WTC11 (cell line): ENCODE measurements around the gene SLC22A31. TPM values are rescaled to one million over a fixed set of nuclear protein-coding genes. Genes with fewer than 3 reads are reported as not detected.

Source experiments
- ATAC-seq: fragments of 200-7000 bp; cut with Tn5 transposase; 2 replicates; pipeline ENCODE4 v1.10.0; 2021; ENCODE audit warnings: mild to moderate bottlenecking, moderate library complexity
- CTCF ChIA-PET: fragments of 300-600 bp; sonication (Branson Sonifier 250); formaldehyde crosslinking; loops from one replicate; lab custom pipeline; 2021; ENCODE audit warnings: antibody characterized with exemption; lab: Charles Lee
- POLR2A ChIA-PET: fragments of 350-600 bp; sonication (Branson Sonifier 250); formaldehyde crosslinking; loops from one replicate; lab custom pipeline; 2021; ENCODE audit warnings: antibody characterized with exemption; lab: Charles Lee
- DNase-seq: peaks from one replicate; pipeline ENCODE4 v3.0.0; 2021; ENCODE audit warnings: low spot score
- H3K27ac Mint-ChIP-seq: 2 replicates; pipeline ENCODE4 v1.8.0; 2021; ENCODE audit warnings: mixed read lengths
- H3K27me3 Mint-ChIP-seq: 2 replicates; pipeline ENCODE4 v1.8.0; 2021; ENCODE audit warnings: low read depth, mild to moderate bottlenecking, moderate library complexity, mixed read lengths
- H3K36me3 Mint-ChIP-seq: 2 replicates; pipeline ENCODE4 v1.8.0; 2021; ENCODE audit warnings: mixed read lengths
- H3K4me1 Mint-ChIP-seq: 2 replicates; pipeline ENCODE4 v1.8.0; 2022; ENCODE audit warnings: mixed read lengths
- H3K4me3 Mint-ChIP-seq: 2 replicates; pipeline ENCODE4 v1.8.0; 2021; ENCODE audit warnings: mild to moderate bottlenecking, moderate library complexity, mixed read lengths
- H3K9me3 Mint-ChIP-seq: 2 replicates; pipeline ENCODE4 v1.8.0; 2021; ENCODE audit warnings: mixed read lengths
- ARID4B ChIP-seq: sonication (generic); formaldehyde crosslinking; IDR thresholded peaks from 2 replicates; pipeline ENCODE4 v1.8.0; 2023; ENCODE audit warnings: missing genetic modification reagents, mild to moderate bottlenecking, borderline replicate concordance
- FOXP1 ChIP-seq: sonication (generic); formaldehyde crosslinking; IDR thresholded peaks from 2 replicates; pipeline ENCODE4 v1.8.0; 2022; ENCODE audit warnings: missing genetic modification reagents, mild to moderate bottlenecking, moderate library complexity, borderline replicate concordance
- GTF2I ChIP-seq: fragments of 250-450 bp; sonication (Bioruptor Pico); conservative IDR thresholded peaks from 2 replicates; pipeline ENCODE4 v1.4.0; 2021; ENCODE audit warnings: mild to moderate bottlenecking
- HMGA2 ChIP-seq: fragments of 250-450 bp; sonication (Bioruptor Pico); IDR thresholded peaks from 2 replicates; pipeline ENCODE4 v1.4.0; 2021; ENCODE audit warnings: mild to moderate bottlenecking, moderate library complexity
- IRF1 ChIP-seq: sonication (generic); formaldehyde crosslinking; IDR thresholded peaks from 2 replicates; pipeline ENCODE4 v1.8.0; 2023; ENCODE audit warnings: missing genetic modification reagents
- KAT7 ChIP-seq: sonication (generic); formaldehyde crosslinking; IDR thresholded peaks from 2 replicates; pipeline ENCODE4 v1.8.1; 2023; ENCODE audit warnings: missing genetic modification reagents, mild to moderate bottlenecking, borderline replicate concordance
- PREB ChIP-seq: sonication (generic); formaldehyde crosslinking; IDR thresholded peaks from 2 replicates; pipeline ENCODE4 v1.8.1; 2022; ENCODE audit warnings: mild to moderate bottlenecking, missing genetic modification reagents, moderate library complexity, borderline replicate concordance
- TEAD4 ChIP-seq: sonication (generic); formaldehyde crosslinking; IDR thresholded peaks from 2 replicates; pipeline ENCODE4 v1.8.0; 2022; ENCODE audit warnings: mild to moderate bottlenecking, missing genetic modification reagents
- USF1 ChIP-seq: sonication (generic); formaldehyde crosslinking; IDR thresholded peaks from 2 replicates; pipeline ENCODE4 v1.8.0; 2022; ENCODE audit warnings: mild to moderate bottlenecking, missing genetic modification reagents
- ZMAT4 ChIP-seq: fragments of 250-450 bp; sonication (Bioruptor Pico); IDR thresholded peaks from 2 replicates; pipeline ENCODE4 v1.9.0; 2021; ENCODE audit warnings: mild to moderate bottlenecking
- ZNF396 ChIP-seq: fragments of 250-450 bp; sonication (Bioruptor Pico); IDR thresholded peaks from 2 replicates; pipeline ENCODE4 v1.8.0; 2021; ENCODE audit warnings: mild to moderate bottlenecking, moderate library complexity, borderline replicate concordance
- total RNA-seq: library from RNA; stranded (reverse); gene quantifications from 3 replicates; pipeline ENCODE4 v1.2.3, GENCODE V29; 2021

Gene SLC22A31
- total RNA-seq, 1 experiment from 2014 or later = 12.1 TPM

- DNase-seq = no peak
- Mint-ChIP-seq H3K36me3 (no peaks in the 10 kb centered on the region), H3K27ac (no peak overlapping the region), H3K27me3 (peaks cover 31% of the 10 kb centered on the region), H3K4me1 (no peaks in the 10 kb centered on the region), H3K4me3 (no peak overlapping the region), H3K9me3 (no peaks in the 10 kb centered on the region)
- no peak for ATAC-seq
- CTCF ChIA-PET = interaction anchor here (1.2 kb wide), 1 partner anchor 40 kb away, joined by 3 read pairs; no protein-coding TSS in a partner anchor
- no peak for TF ChIP-seq FOXP1
- TF ChIP-seq PREB (CRISPR knock-in tag) = no peak
- TF ChIP-seq ARID4B (CRISPR knock-in tag) = no peak
- no peak for TF ChIP-seq KAT7 (CRISPR knock-in tag)
- TF ChIP-seq HMGA2 (CRISPR knock-in tag) = no peak
- no peak for TF ChIP-seq USF1 (CRISPR knock-in tag)
- TF ChIP-seq ZNF396 (CRISPR knock-in tag) = no peak
- TF ChIP-seq ZMAT4 (CRISPR knock-in tag) = no peak
- TF ChIP-seq TEAD4 (CRISPR knock-in tag) = no peak
- POLR2A ChIA-PET = no interaction called here
Observed at GRCh38 chr16:89207993-89208392, 7.7 kb upstream of the SLC22A31 start.

GRCh38 chr16:89202422-89203215 is 2.3 kb upstream of the SLC22A31 start:
- H3K4me1 Mint-ChIP-seq = no peaks in the 10 kb centered on the region
- H3K9me3 Mint-ChIP-seq = no peaks in the 10 kb centered on the region
- H3K36me3 Mint-ChIP-seq = no peaks in the 10 kb centered on the region
- CTCF ChIA-PET = interaction anchor here (1.4 to 3.1 kb wide), 4 partner anchors 10 to 35 kb away, joined by 3 to 17 read pairs (median 6); partner anchors contain the start of gene CDH15
- DNase-seq (peak; percentile 29), ATAC-seq (no peak)
- peak overlapping the region; percentile 76 for H3K4me3 Mint-ChIP-seq
- POLR2A ChIA-PET = interaction anchor here (0.6 to 1.5 kb wide), 2 partner anchors 10 to 157 kb away, joined by 3 read pairs; no protein-coding TSS in a partner anchor
- 0 out of 2 replicates have a peak, but pooled peaks have one; percentile 6 for TF ChIP-seq GTF2I (CRISPR knock-in tag)
- TF ChIP-seq IRF1 = no peak
- H3K27ac Mint-ChIP-seq = no peak overlapping the region
- peaks cover 49% of the 10 kb centered on the region for H3K27me3 Mint-ChIP-seq
